Middle frontal gyrus (tissue), 1 donor: ENCODE results near the gene UBP1.
"Not testable (repeated sequence)": the region's sequence is repeated elsewhere in the genome, so short reads cannot be mapped to it uniquely, and the experiment has no call there.

Experiments
- DNase-seq: peaks from one replicate; pipeline ENCODE4 v3.0.0-alpha.2; 2015; ENCODE audit warnings: low spot score; ENCODE audit errors: extremely low spot score

The UBP1 gene

DNA sequence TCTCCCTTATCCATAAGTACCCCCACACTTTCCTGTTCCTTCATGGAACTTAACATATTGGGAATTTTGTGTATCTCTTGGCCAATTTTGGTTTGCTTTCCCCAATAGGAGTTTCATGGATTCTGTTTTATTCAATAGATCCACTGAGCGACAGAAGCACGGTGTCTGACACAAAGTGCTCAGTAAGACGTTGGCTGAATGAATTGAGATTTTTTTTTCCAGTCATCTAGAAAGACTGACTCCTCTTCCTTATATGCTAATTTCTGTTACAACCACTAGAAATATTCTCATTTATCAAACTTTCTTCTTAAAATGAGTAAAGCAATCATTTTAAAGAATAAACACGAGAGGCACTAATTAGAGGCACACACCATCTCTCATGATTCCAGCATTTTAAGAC is 48.1 kb downstream of the UBP1 start:
- DNase-seq, result no peak

DNA sequence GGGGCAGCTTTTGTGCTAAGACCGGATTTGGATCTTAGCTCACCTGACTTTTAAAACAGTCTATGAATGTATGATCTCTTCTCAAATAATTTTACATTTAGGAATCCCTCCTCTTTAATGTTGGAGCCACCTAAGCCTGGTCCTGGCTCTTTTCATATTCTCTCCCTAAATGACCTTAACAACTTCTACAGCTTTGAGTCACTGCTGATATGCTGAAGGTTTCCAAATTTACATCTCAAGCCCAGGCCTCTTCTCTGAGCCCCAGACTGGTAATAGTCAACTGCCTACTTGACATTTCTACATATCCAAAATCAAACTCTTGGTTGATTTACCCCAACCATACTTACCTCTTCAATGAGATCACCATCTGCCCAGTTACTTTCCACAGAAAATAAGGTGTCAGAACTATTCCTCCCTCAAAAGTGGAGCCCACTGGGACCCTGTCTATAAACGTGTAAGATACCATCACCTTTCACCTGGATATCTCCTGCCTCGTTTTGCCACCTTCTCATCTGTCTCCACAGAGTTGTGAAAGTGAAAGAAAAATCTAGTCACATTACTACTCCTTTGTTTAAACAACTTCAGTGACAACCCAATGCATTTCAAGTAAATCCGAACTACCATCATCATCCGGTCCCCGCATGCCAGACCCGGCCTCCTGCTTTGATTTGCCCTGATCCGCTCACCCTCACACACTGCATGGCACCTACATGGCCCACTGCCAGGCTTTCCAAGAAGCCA is 48.8 kb downstream of the UBP1 start:
- no peak for DNase-seq

DNA sequence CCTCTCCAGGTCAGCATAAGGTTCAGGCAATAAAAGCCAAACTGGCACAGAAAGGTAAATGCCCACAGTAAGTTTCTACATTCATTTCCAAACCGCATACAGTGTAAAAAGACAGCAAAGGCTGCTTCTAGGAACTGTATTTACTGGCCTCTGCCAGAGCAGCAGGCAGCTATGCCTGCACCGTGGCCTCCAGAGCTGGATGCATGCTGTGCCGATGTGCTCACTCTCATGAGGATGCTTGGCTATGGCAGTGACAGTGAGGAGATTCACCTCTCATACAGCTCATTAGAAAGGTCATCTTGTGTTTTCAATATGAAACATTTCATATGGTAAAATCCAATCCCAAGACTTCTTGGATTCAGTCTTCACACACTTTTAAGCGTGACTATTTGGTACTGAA is 50.3 kb downstream of the UBP1 start:
- DNase-seq, result no peak

DNA sequence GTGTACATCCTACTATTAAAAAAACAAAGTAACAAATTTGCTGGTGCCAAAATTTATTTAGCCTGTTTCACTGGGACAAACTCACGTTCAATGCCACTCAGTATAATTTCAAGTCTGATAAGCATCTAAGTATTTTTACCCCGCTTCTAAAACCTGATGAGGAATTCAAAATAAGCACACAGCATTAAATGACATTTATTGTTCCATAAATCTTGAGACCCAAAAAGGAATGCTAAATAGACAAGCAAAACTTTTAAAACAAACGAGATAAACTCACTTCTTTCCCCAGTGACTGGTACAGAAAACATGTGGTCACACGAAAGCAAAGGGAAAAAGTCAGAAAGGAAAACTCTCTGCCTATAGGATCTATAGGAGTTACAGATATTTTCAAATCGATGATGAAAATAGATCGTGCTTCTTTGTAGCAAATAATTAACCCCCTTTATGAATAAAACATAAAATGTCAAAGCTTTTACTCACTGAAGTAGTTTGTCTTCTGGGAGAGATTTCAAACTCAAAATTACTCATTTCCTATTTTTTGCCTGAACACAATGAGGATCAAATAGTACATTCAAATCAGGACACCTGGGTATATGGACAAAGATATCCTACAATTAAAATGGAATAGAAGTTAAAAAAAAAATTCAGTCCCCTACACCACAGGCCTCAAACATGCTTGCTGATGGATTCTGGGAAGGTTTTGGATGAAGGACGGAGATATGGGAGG is 51.7 kb downstream of the UBP1 start:
- DNase-seq, result no peak

DNA sequence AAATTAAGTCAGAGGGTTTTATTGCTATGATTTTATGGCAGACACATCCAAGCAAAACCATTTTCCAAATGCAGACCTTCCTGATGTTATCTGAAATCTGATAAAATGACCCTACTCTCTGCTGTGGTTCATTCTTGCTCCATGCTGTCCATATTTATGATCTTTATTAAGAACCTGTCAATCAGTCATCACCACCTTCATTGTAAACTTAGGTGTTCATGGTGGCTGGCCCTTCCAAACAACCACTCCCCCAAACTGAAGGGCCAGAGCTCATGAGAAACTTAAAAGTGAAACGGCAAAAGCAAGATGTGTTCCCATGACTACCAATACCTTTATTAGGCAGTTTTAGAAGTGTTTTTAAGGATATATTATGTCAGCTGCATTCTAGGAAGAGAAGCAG is 53.6 kb downstream of the UBP1 start:
- no peak for DNase-seq

DNA sequence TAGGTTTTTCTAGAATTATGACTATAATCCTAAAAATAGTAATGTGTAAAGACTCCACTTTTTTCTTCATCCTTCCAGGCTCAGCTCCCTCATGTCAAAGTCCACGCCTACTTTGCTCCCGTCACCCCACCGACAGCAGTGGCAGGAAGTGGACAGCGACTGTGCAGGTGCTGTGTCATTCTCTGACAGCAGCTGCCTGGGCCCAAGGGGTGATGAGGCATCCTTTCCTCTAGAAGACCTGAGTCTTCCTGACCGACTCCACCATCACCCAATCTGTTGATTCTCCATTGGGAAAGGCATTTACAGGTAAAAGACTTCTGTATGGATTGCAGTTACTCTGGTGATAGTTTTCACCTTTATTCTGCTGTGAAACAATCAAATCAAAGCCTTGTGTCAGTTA is 54.8 kb downstream of the UBP1 start:
- no peak for DNase-seq

DNA sequence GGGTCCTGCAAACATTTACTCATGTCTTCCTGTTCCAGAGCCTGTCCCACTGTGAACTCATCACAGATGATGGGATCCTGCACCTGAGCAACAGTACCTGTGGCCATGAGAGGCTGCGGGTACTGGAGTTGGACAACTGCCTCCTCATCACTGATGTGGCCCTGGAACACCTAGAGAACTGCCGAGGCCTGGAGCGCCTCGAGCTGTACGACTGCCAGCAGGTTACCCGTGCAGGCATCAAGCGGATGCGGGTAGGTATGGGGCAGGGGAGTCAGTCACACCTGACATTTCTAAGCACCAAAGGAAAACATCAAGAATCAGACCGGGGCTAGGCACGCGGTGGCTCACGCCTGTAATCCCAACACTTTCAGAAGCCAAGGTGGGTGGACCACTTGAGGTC is 56.3 kb downstream of the UBP1 start:
- DNase-seq, result no peak

DNA sequence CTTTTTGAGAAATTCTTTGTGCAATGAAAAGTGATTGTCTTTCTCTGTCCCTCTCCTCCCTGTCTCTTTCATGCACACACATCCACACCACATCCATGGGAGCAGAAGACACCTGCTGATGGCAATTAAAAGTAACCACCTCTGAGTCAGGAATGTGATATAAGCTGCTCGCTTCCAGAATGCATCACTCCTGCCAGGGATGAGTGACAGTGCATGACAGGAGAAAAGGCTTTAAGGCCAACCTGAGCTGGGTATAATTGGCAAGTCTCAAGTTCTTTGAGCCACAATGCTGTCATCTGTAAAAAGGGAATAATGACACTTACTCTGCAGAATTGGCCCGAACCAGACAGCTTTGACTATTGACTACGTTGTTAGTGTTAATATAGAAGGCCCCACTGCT is 59.6 kb downstream of the UBP1 start:
- no peak for DNase-seq

DNA sequence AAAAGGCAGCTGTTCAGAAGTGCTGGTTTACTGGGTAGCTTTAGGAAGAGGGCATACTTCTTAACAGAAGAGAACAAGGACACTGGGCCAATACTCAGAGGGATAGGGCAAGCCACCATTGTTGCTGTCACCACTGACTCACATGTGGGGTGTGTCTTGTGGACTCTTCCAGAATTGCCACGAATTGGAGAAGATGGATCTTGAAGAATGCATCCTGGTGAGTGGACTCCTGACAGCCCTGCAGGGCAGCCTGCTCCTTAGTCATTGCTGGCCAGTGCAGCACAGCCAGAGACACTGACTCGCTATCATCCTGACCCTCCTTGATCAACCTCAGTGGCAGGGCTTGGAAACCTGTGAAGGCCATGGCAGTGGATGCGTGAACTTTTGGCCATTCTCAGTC is 62.3 kb downstream of the UBP1 start:
- DNase-seq, result no peak

DNA sequence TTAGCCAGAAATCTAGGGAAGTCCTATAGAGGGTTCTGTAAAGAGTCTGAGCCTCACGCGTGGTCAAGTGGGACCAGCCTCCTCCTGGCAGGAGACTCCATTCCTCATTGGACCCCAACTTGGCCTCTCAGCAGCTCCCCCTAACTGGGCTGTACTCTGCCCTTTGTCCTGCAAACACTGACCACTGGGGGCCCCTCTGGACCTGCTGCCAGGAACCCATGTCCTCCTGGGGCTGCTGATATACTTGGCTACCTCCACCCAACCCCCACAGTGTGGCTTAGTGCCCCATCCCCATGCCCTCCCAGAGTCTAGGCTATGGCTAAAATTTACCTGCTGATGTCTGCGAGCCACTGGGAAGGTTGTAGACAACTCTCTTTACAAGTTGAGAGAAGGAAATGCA is 62.7 kb downstream of the UBP1 start:
- no peak for DNase-seq

DNA sequence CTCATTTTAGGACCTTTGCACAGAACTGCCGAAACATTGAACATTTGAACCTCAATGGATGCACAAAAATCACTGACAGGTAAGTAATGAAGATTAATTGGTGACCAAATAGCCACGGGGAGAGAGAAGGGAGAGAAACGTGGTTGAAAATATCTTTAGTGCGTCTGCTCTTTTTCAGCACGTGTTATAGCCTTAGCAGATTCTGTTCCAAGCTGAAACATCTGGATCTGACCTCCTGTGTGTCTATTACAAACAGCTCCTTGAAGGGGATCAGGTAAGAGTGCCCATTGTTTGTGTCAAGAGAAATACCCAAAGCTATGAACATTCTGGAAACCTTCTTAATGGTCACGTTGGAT is 67.1 kb downstream of the UBP1 start:
- DNase-seq, result no peak

DNA sequence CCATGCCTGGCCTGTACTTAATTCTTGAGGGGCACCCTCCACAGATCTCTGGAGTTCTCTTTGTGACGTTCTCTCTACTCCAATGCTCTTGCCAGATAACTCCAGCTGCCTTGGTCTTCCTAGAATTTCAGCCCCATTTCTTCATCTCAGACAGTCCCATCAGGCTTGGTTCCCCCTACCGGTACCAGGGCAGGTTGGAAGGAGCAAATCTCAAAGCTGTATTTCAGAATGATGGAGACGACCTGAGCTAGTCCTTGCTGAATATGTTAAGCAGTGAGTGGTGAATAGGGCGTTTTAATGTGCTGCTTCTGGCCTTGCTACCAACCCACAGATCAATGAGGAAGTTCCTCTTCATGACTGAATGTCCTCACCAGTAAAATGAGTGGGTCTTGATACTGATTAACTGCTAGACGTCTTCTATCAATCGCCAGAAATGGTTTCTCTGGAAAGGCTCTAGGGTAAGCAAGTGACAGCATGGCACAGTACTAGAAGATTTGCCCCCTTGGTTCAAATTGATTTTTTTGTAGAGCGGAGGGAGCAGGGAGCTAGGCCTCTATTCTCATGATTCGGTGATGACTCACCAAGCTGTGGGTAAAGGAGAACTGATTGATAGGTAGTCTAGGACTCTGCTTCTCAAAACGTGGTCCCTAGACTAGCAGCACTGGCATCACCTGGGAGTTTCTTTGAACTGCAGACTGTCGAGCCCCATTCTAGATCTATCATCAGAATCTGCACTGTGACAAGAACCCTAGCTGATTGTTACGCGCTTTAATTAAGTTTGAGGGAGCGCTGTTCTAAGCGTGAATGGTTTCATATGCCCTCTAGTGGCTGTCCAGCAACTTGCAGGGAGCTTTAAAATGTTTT is 67.8 kb downstream of the UBP1 start:
- peak; percentile 48 for DNase-seq

DNA sequence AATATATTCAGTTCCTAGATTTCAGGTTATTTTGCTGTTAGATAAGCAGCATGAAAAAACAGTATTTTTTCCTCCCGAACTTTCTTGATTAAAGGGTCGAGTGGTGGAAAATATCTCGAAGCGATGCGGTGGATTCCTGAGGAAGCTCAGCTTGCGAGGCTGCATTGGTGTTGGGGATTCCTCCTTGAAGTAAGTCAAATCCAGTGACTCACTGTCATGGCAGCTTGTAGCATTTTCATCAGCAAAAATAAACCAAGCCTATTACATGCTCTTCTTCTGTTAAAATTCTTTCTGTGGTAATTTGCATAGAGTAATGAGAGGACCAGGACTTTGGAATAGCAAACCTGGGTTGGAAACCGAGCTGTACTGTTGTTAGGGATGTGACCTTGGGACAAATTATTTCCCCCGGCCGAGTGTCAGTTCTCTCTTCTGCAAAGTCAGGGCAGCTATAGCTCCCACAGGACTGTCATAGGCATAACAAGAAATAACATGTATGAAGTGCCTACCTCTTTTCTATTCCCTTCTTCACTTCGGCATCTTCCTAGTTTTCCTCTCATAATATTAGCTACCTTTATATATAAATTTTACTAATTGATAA is 75.6 kb downstream of the UBP1 start:
- DNase-seq, result no peak

DNA sequence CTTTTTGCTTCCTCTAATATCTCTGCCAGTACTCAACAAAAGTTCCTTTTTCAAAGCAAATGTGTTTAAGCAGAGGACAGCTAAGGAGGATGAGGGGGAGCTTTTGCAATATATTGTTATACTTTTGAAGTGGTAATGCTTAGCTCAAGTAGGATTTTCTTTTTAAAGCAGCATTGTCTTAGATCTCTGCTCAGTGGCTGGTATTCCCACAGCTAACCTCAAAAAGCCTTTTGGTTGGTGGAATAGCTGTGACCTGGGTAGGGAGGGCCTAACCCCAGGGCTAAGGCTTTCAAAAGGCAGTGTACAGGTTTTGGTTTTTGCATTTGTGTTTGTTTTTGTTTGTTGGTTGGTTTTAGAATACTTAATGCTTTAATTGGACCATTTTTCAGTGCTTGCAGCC is 76.1 kb downstream of the UBP1 start:
- DNase-seq, result no peak

DNA sequence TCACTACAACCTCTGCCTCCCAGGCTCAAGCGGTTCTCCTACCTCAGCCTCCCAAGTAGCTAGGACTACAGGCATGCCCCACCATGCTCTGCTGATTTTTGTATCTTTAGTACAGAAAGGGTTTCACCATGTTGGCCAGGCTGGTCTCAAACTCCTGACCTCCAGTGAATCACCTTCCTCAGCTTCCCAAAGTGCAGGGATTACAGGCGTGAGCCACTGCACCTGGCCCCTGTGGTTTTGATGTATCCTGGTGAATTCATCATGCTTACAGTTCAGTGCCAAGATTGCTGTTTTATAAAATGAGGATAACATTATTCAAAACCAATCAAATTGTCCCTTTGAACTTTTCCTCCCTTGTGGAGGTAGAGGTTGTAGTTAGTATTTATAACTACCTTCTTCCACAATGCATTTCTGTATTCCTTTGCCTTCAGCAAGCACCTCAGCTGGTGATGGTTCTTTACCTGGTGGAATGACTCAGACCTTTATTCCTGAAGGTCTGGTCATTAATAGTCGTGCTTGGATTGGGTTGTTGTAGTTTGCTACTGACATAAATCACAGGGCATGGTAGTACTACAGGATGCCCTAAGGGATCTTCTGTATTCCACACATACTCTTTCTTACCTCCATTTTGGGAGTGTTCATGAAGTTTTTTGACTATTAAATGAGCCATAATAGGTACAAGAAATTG is 76.9 kb downstream of the UBP1 start:
- no peak for DNase-seq

DNA sequence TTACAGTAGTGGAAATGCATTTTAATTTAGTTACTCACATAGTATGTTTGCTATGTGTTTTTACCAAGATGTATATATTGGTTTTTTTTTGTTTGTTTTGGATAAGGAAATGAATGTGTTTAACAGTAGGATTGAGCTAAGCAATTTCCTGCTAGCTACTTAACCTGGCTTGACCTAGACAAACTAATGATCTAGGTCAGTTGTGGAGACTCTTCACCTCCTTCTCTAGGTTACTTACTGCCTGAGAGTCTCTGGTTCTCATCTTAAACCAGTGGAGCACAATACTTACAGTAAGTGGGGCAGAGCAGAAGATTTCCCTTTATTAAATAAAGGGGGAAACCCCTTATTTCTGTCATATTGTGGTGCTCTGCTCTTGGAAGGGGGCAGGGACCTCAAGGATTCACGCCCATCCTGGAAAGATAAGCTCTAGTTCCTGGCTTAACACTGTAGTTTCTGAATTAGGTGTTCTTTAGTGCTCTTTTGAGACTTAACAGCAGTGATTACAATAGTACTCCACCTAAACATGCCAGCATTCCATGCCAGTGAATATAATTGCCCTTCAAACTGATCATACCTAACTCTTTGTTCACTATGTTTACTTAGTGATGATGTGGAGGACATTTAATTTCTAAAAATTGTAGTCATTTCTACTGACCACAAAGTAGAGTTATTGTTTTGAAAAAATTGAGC is 79.9 kb downstream of the UBP1 start:
- no peak for DNase-seq

DNA sequence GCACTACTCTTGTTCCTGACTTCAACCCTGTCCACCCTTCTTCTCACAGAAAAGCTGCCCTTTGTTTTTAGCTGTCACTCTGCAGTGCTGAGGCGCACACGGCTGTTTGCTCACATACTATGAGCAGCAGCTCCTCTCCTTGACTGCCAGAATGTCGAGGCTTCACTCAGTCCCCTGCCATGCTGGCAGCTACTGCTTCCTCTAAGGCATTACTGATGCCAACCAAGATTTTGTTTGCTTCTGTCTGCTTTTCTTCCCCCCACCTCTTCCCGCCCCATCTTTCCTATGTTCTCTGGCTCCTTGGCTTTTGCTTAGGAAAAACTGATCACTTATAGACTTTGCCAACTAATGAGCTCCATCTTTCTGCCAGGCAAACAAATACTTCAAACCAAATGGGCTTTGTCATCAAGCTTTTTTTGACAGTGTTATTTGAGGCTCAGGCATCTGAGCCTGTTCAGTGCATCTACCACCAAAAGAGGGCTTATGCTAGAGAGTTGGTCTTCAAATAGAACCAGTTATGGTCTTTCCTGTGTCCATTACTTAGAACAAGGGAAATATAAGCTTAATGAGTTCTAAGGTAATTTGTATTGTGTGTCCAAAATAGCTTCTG is 81.9 kb downstream of the UBP1 start:
- DNase-seq, result no peak

DNA sequence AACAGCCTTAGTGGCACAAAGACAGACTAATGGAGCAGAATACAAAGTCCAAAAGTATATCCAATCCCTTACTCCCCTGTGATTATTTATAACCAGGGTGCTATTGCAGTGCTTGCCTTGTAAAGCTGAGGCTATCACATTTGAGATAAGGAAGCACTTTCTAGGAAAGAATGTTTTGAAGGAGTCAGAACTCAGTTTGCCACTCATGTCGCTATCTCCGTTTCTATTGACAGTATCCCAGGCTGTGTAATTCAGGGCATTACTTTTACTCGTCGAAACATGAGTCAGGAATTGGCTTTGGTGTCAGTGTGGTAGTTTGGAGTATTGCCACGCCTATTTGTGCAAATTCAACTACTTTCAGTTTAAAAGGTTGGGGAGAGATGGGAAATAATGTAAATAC is 84.6 kb downstream of the UBP1 start:
- DNase-seq, result no peak

DNA sequence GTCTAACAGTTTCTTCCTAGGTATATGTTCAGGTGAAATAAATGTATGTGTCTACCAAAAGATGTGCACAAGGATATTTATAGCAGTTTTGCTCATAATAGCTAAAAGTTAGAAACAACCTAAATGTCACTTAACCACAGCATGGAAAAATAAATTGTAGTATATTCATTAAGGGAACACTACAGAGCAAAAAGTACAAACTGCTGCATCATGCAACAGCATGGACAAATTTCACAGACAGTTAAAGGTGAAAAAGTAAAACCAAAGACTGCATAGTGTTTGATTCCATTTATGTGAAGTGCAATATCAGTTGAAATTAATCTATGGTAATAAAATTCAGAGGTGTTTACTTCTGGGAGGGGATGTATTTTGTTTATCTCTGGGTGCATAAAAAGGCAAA is 100.4 kb downstream of the UBP1 start:
- DNase-seq, result no peak

DNA sequence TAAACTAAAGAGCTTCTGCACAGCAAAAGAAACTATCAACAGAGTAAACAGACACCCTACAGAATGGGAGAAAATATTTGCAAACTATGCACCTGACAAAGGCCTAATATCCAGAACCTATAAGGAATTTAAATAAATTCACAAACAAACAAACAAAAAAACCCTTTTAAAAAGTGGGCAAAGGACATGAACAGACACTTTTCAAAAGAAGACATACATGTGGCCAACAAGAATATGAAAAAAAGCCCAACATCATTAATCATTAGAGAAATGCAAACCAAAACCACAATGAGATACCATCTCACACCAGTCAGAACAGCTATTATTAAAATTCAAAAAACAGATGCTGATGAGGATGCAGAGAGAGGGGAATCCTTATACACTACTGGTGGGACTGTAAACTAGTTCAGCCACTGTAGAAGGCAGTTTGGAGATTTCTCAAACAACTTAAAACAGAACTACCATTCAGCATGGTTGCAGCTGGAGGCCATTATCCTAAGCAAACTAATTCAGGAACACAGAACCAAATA is 101.2 kb downstream of the UBP1 start:
- DNase-seq, result not testable (repeated sequence)
